HG03432 (cell line): ENCODE data around the gene A2M.

Experiments
- ATAC-seq: cut with Tn5 transposase; IDR thresholded peaks from one replicate; pipeline ENCODE4 v1.9.1; 2021; ENCODE audit warnings: mild to moderate bottlenecking, moderate library complexity; ENCODE audit not compliant: unreplicated experiment

A2M gene

GRCh38 chr12:9074484-9075137 lies 41.1 kb downstream of the A2M start:
- no peak for ATAC-seq

GRCh38 chr12:9073076-9073475 lies 42.6 kb downstream of the A2M start:
- no peak for ATAC-seq

GRCh38 chr12:9072481-9073038 lies 43.2 kb downstream of the A2M start:
- no peak for ATAC-seq

- no peak for ATAC-seq
Measured at GRCh38 chr12:9071969-9072368, 43.8 kb downstream of the A2M start.

- no peak for ATAC-seq
Measured at GRCh38 chr12:9071518-9071917, 44.2 kb downstream of the A2M start.

- no peak for ATAC-seq
Measured at GRCh38 chr12:9070351-9070750, 45.4 kb downstream of the A2M start.

GRCh38 chr12:9068600-9068999 lies 47.1 kb downstream of the A2M start:
- ATAC-seq, result no peak

GRCh38 chr12:9068086-9068485 lies 47.6 kb downstream of the A2M start:
- ATAC-seq, result no peak

GRCh38 chr12:9066755-9067423 lies 48.8 kb downstream of the A2M start:
- ATAC-seq, result no peak

- ATAC-seq, result no peak
Measured at GRCh38 chr12:9066183-9066623, 49.5 kb downstream of the A2M start.

GRCh38 chr12:9065607-9065856 lies 50.2 kb downstream of the A2M start:
- ATAC-seq, result no peak

- ATAC-seq, result no peak
Measured at GRCh38 chr12:9064815-9065606, 50.7 kb downstream of the A2M start.

GRCh38 chr12:9064201-9064814 lies 51.4 kb downstream of the A2M start:
- no peak for ATAC-seq

GRCh38 chr12:9052610-9053009 lies 63.1 kb downstream of the A2M start:
- no peak for ATAC-seq

- ATAC-seq, result no peak
Measured at GRCh38 chr12:9051158-9051550, 64.6 kb downstream of the A2M start.

GRCh38 chr12:9050521-9051157 lies 65.1 kb downstream of the A2M start:
- no peak for ATAC-seq

- no peak for ATAC-seq
Measured at GRCh38 chr12:9049520-9050133, 66.1 kb downstream of the A2M start.

GRCh38 chr12:9048930-9049329 lies 66.8 kb downstream of the A2M start:
- ATAC-seq, result no peak

GRCh38 chr12:9047105-9047504 lies 68.6 kb downstream of the A2M start:
- no peak for ATAC-seq

- ATAC-seq, result no peak
Measured at GRCh38 chr12:9043766-9044165, 72.0 kb downstream of the A2M start.

- no peak for ATAC-seq
Measured at GRCh38 chr12:9041321-9041720, 74.4 kb downstream of the A2M start.
